GM12875 (cell line): ENCODE data around the gene RHEX.

ENCODE experiments used
- H3K4me3 ChIP-seq: one replicate; pipeline ENCODE4 v1.5.1; 2011; ENCODE audit warnings: low read depth, low read length, control low read depth
- TF ChIP-seq, protein P1 (sequence below): IDR thresholded peaks from 2 replicates; pipeline ENCODE4 v1.5.1; 2011; ENCODE audit warnings: low read depth, mild to moderate bottlenecking, control low read depth, inconsistent platforms, low read length, moderate library complexity, borderline replicate concordance; ENCODE audit not compliant: insufficient read depth

Gene RHEX

DNA sequence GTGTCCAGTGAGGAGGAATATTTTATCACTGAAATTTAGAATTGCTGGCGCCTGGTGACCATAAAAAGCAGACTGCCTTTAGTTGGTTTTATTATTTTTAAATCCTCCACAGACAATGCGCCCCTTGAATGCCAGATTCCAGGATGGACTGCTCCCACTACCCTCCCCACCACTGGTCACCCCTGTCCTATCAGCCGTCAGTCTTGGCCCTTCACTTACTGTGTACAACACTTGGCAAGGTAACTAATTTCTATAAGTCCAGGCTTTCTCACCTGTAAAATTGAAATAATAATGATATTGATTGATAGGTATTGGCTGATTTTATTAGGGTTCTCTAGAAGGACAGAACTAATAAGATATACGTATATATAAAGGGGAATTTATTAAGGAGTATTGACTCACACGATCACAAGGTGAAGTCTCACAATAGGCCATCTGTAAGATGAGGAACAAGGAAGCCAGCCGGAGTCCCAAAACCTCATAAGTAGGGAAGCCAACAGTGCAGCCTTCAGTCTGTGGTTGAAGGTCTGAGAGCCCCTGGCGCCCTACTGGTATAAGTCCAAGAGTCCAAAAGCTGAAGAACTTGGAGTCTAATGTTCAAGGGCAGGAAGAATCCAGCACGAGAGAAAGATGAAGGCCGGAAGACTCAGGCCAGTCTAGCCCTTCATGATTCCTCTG lies 17.8 kb downstream of the RHEX start:
- TF ChIP-seq, protein P1, sequence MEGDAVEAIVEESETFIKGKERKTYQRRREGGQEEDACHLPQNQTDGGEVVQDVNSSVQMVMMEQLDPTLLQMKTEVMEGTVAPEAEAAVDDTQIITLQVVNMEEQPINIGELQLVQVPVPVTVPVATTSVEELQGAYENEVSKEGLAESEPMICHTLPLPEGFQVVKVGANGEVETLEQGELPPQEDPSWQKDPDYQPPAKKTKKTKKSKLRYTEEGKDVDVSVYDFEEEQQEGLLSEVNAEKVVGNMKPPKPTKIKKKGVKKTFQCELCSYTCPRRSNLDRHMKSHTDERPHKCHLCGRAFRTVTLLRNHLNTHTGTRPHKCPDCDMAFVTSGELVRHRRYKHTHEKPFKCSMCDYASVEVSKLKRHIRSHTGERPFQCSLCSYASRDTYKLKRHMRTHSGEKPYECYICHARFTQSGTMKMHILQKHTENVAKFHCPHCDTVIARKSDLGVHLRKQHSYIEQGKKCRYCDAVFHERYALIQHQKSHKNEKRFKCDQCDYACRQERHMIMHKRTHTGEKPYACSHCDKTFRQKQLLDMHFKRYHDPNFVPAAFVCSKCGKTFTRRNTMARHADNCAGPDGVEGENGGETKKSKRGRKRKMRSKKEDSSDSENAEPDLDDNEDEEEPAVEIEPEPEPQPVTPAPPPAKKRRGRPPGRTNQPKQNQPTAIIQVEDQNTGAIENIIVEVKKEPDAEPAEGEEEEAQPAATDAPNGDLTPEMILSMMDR = no peak
- H3K4me3 ChIP-seq = no peak overlapping the region

DNA sequence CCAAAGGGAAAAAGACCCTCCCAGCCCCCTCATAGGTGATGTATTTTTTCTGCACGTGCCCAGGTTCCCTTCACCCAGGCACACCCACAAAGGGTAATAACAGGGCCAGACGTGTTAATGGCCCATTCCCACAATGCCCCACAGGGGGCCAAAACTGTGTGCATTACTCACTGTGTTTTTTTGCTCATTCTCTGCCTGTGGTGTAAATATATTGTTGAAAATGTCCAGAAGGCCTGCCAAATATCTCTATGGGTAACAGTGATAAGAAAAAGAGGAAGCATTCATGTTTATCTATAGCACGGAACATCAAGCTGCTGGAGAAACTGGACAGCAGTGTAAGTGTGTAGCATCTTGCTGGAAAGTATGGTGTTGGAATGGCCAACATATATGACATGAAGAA lies 21.9 kb downstream of the RHEX start:
- TF ChIP-seq, protein P1 = 0 out of 2 replicates have a peak, but pooled peaks have one; percentile 12
- H3K4me3 ChIP-seq = no peak overlapping the region

DNA sequence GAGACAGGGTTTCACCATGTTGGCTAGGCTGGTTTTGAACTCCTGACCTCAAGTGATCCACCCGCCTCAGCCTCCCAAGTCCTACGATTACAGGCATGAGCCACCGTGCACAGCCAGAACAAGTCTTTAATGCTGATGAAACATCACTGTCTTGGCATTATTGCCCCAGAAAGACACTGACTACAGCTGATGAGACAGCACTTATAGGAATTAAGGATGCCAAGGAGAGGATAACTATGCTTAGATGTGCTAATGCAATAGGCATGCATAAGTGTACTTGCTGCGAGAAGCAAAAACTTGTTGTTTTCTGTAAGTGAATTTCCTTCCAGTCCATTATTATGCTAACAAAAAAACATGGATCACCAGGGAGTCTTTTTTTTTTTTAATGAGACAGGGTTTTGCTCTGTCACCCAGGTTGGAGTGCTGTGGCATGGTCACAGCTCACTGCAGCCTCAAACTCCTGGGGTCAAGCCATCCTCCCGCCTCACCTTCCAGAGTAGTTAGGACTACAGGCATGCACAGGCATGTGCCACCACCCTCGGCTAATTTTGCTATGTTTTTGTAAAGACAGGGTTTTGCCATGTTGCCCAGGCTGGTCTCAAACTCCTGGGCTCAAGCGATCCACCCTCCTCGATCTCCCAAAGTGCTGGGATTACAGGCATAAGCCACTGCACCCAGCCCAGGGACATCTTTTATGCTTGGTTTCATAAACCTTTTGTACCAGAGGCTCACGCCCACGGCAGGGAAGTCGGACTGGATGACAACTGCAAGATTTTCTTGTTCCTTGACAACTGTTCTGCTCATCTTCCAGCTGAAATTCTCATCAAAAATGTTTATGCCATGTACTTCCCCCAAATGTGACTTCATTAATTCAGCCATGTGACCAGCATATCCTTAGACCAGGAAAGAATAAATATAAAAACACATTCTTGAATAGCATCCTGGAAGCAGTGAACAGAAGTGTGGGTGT lies 23.1 kb downstream of the RHEX start:
- TF ChIP-seq, protein P1 = no peak
- no peak overlapping the region for H3K4me3 ChIP-seq

DNA sequence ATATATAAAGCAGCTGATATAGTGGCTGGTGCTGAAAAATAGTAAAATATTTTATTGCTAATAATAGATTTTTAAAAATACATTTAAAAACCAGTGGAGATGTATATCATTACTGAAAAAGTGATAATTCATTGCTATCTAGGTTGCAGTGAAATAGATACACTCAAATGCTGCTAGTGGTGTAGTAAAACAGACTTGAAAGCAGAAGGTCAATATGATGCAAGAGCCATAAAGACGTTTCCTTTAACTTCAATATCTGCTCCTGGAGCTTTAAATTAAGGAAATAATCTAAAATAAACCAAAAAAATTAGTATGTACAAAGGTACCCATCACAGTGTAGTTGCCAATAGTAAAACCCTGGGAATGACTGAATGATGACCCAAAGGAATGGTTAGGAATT lies 26.2 kb downstream of the RHEX start:
- TF ChIP-seq, protein P1 = no peak
- no peak overlapping the region for H3K4me3 ChIP-seq

DNA sequence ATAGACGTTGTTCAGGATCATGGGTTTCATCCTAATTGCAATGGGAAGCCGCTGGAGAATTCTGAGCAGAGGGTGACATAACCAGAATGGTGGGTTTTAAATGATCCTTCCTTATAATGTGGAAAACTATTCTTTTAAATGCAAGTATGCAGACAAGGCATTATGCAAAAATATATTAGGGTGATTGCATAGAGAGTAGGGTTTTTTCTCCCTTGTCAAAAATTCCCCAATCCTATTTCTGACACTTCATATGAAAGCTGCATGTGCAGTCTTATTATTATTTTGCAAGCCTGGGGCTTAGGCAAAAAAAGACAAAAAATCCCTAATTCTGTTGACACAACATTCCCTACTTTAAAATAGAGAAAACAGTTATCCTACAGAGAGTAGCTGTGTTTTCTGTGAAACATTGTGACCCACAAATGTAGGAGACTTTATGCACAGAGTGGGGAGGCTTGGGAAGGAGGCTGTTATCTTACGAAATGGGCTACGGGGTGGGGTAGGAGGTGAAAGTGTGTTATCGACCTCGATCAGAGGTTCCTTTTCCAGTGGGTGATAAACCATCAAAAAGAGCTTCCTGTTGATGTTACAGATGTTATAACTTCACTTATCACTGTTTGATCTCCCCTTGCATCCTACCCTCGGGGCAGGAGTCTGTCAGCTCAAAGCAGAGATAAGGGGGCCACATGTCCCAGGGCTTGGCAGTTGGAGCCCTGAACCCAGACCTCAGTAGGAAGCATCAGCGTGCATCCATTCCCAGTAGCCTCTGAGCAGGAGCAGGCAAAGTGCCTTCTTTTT lies 27.2 kb downstream of the RHEX start:
- no peak overlapping the region for H3K4me3 ChIP-seq
- TF ChIP-seq, protein P1 = no peak

DNA sequence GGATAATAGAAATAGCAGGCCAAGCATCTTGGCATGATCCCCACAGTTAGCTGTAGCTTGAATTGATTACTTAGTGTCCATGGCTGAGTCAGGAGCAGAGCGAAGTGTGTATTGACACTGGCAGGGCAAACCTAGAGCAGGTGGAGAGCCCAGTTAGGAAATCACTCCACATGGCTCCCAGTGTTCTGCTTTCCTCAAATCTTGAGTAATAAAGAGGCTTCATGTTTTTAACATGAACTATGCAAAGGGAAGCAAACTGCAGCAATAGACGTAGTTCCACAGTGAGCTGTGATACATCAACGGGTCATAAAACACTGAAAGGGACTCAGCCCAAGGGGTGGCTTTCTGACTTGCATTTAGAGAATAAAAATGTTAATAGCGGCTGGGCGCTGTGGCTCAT lies 28.9 kb downstream of the RHEX start:
- TF ChIP-seq, protein P1 = no peak
- H3K4me3 ChIP-seq = no peak overlapping the region
